Heart left ventricle (tissue), 16 donors: ENCODE data around the gene GOLGA6L10. TPM values are rescaled to one million over a fixed set of nuclear protein-coding genes. Genes with fewer than 3 reads are reported as not detected.

Experiments
- ATAC-seq, 4 donors: fragments of 200-7000 bp; cut with Tn5 transposase; one replicate each; pipeline ENCODE4 v1.9.1; 2020 to 2022; ENCODE audit warnings: moderate library complexity in 4 of 4, mild to moderate bottlenecking in 3 of 4, moderate number of reproducible peaks in 1 of 4
- DNase-seq, 5 donors: peaks; one replicate each; pipeline ENCODE4 v3.0.0-alpha.2; 2020
- H3K27ac ChIP-seq, 12 donors: fragments of 200-600 bp; sonication (generic) in 4 of 12; one replicate each; pipeline versions ENCODE4 v1.5.0 to v1.8.0; 2016 to 2022; ENCODE audit warnings: mild to moderate bottlenecking in 2 of 12
- H3K27me3 ChIP-seq, 9 donors: fragments of 200-600 bp; sonication (generic) in 2 of 9; one replicate each; pipeline versions ENCODE4 v1.5.1 to v1.8.0; 2016 to 2022; ENCODE audit warnings: mild to moderate bottlenecking in 3 of 9
- H3K36me3 ChIP-seq, 9 donors: fragments of 200-600 bp; sonication (generic) in 2 of 9; one replicate each; pipeline versions ENCODE4 v1.5.0 to v1.8.0; 2018 to 2022; ENCODE audit warnings: mild to moderate bottlenecking in 2 of 9
- H3K4me1 ChIP-seq, 12 donors: fragments of 200-600 bp; sonication (generic) in 4 of 12; one replicate each; pipeline versions ENCODE4 v1.5.0 to v1.8.0; 2016 to 2022; ENCODE audit warnings: mild to moderate bottlenecking in 3 of 12
- H3K4me3 ChIP-seq, 12 donors: fragments of 200-600 bp; sonication (generic) in 4 of 12; one replicate each; pipeline versions ENCODE4 v1.5.0 to v1.8.0; 2017 to 2022; ENCODE audit warnings: mild to moderate bottlenecking in 9 of 12, moderate library complexity in 4 of 12
- H3K9me3 ChIP-seq, 12 donors: fragments of 200-600 bp; sonication (generic) in 4 of 12; one replicate each; pipeline versions ENCODE4 v1.5.0 to v1.8.0; 2016 to 2022; ENCODE audit warnings: mild to moderate bottlenecking in 1 of 12
- POLR2A ChIP-seq, 2 donors: fragments of 450-650 bp; IDR thresholded peaks; one replicate each; pipeline ENCODE4 v1.6.1; 2017; ENCODE audit warnings: antibody characterized with exemption in 2 of 2, mild to moderate bottlenecking in 2 of 2, moderate library complexity in 2 of 2
- WGBS, 4 donors: extraction: QIAGEN DNeasy Blood & Tissue Kit in 2 of 4; methylation state at CpG; one replicate each; pipeline versions ENCODE4 v1.1.5 to v1.1.7; 2013 to 2018; 5-methylcytosine and 5-hydroxymethylcytosine counted together
- intact Hi-C, 10 donors: fragments of 100-400 bp; cut with DNase I; formaldehyde crosslinking; loops; one replicate each; pipeline versions ENCODE4 v1.11.1 to v1.14.2; 2022
- polyA plus RNA-seq, 2 donors: library from polyadenylated mRNA; stranded (reverse); fragments of 200-250 nt; gene quantifications; one replicate each; pipeline ENCODE4 v1.2.3, GENCODE V29; 2013
- total RNA-seq, 9 donors: library from RNA; depleted of rRNA in 2 of 9; stranded (reverse); fragments of >200 nt in 2 of 9; fragmentation: NEBNext Ultra II Directional in 3 of 9; extraction: Animal tissue kit (Norgen Biotek cat#: 25700) in 3 of 9; gene quantifications; one replicate each; pipeline versions ENCODE4 v1.1.0 to v1.2.4, GENCODE V29; 2016 to 2023
- TF ChIP-seq, protein P1 (sequence below), 12 donors: fragments of 200-600 bp; sonication (generic) in 4 of 12; IDR thresholded peaks; one replicate each; pipeline versions ENCODE4 v1.5.0 to v1.8.0; 2018 to 2022; ENCODE audit warnings: antibody characterized with exemption in 12 of 12, mild to moderate bottlenecking in 5 of 12
- donor health status: ischemic (EF 13 %, LVEDD 7.1; RV severe dilation, severe dysfunction).
- donor health status: healthy with polysubstance abuse.
- donor health status: DM: no; HTN: yes; CAD: no.
- donor health status: DM: no; HTN: no; CAD: no.
- donor health status: ischemic (EF 25% LVEDD 6.9; RV normal size, moderate dysfunction).
- donor health status: ischemic (EF 25% LVEDD 5.7; RV mildly dilated, moderate dysfunction).
- donor health status: healthy.
- donor health status: DM: yes; HTN: yes; CAD: no.
- donor health status: ischemic (EF 35%, LVEDD 5.7; RV mildly dilated, moderate dysfunction).
- donor health status: nonischemic (EF 11% LVEDD 7.7; RV severe dilation, severe dysfunction).
- donor health status: DM: yes; HTN: yes; CAD: no.
- donor health status: PGD.
- donor health status: ischemic (EF 29% LVEDD 5.4; RV normal size, mild dysfunction).
- donor health status: nonischemic (EF 23%, LVEDD 6.1; RV moderate dilation, normal function).

The GOLGA6L10 gene
- total and polyA plus RNA-seq, 11 donors = 0.10 to 1.3 (median 0.44) TPM

DNA sequence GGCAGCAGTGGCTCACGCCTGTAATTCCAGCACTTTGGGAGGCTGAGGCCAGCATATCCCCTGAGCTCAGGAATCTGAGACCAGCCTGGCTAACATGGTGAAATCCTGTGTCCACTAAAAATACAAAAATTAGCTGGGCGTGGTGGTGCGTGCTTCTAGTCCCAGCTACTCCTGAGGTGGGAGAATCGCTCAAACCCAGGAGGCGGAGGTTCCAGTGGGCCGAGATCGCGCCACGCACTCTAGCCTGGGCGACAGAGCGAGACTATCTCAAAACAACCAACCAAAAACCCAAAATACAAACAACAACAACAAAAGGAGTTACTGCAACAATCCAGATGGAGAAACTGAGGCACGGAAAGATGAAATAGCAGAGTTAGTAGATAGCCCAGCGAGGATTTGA, 51.2 kb downstream of the GOLGA6L10 start:
- peaks cover 0 to 16% (median 0%) of the 10 kb centered on the region in 12 donors for H3K4me1 ChIP-seq
- H3K27ac ChIP-seq = peak overlapping the region in 1 of 12 donors; percentile 42
- no peak for DNase-seq
- WGBS, 4 donors = 94 to 95% (median 95%) methylated on average over 13 of the region's 13 CpGs
- H3K4me3 ChIP-seq = no peak overlapping the region
- intact Hi-C loops = no loop called here
- no peaks in the 10 kb centered on the region for H3K9me3 ChIP-seq
- no peak for ATAC-seq
- no peaks in the 10 kb centered on the region for H3K36me3 ChIP-seq
- no peaks in the 10 kb centered on the region for H3K27me3 ChIP-seq
- TF ChIP-seq, protein P1, sequence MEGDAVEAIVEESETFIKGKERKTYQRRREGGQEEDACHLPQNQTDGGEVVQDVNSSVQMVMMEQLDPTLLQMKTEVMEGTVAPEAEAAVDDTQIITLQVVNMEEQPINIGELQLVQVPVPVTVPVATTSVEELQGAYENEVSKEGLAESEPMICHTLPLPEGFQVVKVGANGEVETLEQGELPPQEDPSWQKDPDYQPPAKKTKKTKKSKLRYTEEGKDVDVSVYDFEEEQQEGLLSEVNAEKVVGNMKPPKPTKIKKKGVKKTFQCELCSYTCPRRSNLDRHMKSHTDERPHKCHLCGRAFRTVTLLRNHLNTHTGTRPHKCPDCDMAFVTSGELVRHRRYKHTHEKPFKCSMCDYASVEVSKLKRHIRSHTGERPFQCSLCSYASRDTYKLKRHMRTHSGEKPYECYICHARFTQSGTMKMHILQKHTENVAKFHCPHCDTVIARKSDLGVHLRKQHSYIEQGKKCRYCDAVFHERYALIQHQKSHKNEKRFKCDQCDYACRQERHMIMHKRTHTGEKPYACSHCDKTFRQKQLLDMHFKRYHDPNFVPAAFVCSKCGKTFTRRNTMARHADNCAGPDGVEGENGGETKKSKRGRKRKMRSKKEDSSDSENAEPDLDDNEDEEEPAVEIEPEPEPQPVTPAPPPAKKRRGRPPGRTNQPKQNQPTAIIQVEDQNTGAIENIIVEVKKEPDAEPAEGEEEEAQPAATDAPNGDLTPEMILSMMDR (IDR thresholded peaks at IDR 0.05) = no peak
- TF ChIP-seq POLR2A (IDR thresholded peaks at IDR 0.05) = no peak

DNA sequence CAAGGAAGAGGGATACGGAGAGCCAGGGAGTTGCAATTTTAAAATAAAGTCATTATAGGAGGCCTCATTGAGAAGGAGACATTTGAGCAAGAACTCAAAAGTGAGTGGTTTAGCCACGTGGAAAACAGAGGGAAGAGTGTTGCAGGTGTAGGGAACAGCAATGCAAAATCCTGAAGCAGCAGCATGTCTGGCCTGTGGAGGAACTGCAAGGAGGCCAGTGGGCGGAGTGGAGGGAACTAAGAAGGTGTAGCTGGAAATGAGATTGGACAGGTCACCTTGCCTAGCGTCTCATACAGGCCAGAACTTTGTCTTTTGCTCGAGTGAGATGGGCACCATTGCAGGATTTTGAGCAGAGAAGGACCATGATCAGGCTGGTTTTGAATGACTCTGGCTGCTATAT, 51.7 kb downstream of the GOLGA6L10 start:
- TF ChIP-seq, protein P1 (IDR thresholded peaks at IDR 0.05) = no peak
- TF ChIP-seq POLR2A (IDR thresholded peaks at IDR 0.05) = no peak
- 91 to 95% (median 94%) methylated on average over 5 of the region's 5 CpGs for WGBS, 4 donors
- ATAC-seq (no peak), DNase-seq (no peak)
- Histone ChIP-seq H3K36me3 (no peaks in the 10 kb centered on the region), H3K4me1 (peaks cover 0 to 16% (median 0%) of the 10 kb centered on the region in 12 donors), H3K4me3 (no peak overlapping the region), H3K27me3 (no peaks in the 10 kb centered on the region), H3K9me3 (no peaks in the 10 kb centered on the region), H3K27ac (no peak overlapping the region)
- intact Hi-C loops = no loop called here

DNA sequence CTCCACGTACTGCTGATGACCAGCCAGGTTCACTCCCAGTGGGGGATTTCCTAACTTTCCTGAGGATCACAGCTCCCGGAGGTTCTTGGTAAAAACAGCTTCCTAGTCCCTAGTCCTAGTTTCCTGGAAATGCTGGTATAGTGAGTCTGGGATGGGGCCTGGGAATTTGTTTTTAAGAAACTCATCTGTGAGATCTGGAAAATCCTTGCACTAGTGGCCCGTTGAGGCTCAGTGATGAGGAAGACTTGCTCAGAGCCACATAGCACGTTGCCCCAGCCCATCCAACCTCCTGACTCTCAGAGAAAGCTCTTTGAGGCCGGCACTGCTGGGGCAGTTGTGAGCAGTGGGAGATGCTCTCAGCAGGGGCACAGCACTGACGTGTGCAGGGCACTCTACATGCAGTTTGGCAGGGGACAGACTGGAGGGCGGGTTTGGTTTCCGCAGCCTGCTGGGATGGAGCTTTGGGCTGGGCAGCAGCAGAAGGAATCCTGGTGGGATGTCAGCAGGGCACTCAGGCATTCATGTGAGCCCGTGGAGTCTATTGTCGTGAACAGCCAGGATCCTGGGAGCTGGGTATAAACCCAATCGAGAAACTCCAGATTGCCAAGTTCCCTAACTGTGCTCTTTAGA, 55.1 kb downstream of the GOLGA6L10 start:
- ATAC-seq (no peak), DNase-seq (no peak)
- H3K9me3 ChIP-seq = no peaks in the 10 kb centered on the region
- no peaks in the 10 kb centered on the region for H3K4me1 ChIP-seq
- no peaks in the 10 kb centered on the region for H3K27me3 ChIP-seq
- no peak overlapping the region for H3K4me3 ChIP-seq
- no peak overlapping the region for H3K27ac ChIP-seq
- intact Hi-C loops = no loop called here
- 52 to 64% (median 59%) methylated on average over 8 to 11 of the region's 11 CpGs for WGBS, 4 donors
- no peaks in the 10 kb centered on the region for H3K36me3 ChIP-seq
- TF ChIP-seq POLR2A (IDR thresholded peaks at IDR 0.05) = no peak
- TF ChIP-seq, protein P1 (IDR thresholded peaks at IDR 0.05) = no peak

DNA sequence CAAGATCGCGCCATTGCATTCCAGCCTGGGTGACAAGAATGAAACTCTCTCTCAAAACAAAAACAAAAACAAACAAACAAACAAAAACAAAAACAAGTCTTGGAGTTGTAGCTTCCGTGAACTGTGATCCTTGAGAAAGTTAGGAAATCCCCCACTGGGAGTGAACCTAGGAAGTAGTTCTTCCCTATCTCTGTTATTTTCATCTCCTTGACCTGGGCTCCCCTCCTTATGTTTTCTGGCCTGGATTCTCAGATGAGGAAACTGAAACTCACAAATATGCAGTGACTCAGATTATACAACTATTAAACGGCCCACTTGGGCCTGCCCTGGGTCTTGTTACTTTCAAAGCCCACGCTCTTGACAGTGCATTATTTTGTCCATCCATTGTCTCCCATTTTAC, 57.0 kb downstream of the GOLGA6L10 start:
- Histone ChIP-seq H3K27me3 (no peaks in the 10 kb centered on the region), H3K4me3 (no peak overlapping the region), H3K27ac (no peak overlapping the region), H3K4me1 (no peaks in the 10 kb centered on the region), H3K36me3 (no peaks in the 10 kb centered on the region), H3K9me3 (no peaks in the 10 kb centered on the region)
- no peak for TF ChIP-seq POLR2A (IDR thresholded peaks at IDR 0.05)
- TF ChIP-seq, protein P1 (IDR thresholded peaks at IDR 0.05) = no peak
- no peak for DNase-seq
- intact Hi-C loops = no loop called here
- 79 to 86% (median 82%) methylated on average over 5 of the region's 5 CpGs for WGBS, 4 donors
- no peak for ATAC-seq

Other genes starting within 250 kb of the GOLGA6L10 start
- gene EFL1, start 86.7 kb downstream of the GOLGA6L10 start, total RNA-seq = 10 to 100 TPM; 11.3 to 19.2 (median 16.1) TPM
- gene EFL1, start 86.7 kb downstream of the GOLGA6L10 start, polyA plus RNA-seq = 10 to 100 TPM in 1 of 2 donors, 1 to 10 TPM in 1; 3.5 to 15.0 TPM
- 1 to 10 TPM in 8 of 9 donors, not detected in 1; 1.0 to 3.6 (median 2.7) TPM for gene SAXO2, start 86.7 kb downstream of the GOLGA6L10 start, total RNA-seq
- 1 to 10 TPM in 1 of 2 donors, under 1 TPM in 1; 0.32 to 1.6 TPM for gene SAXO2, start 86.7 kb downstream of the GOLGA6L10 start, polyA plus RNA-seq
- gene GOLGA6L9, start 80.3 kb upstream of the GOLGA6L10 start, total RNA-seq = 1 to 10 TPM in 5 of 9 donors, under 1 TPM in 4; 0.60 to 1.9 (median 1.1) TPM
- gene GOLGA6L9, start 80.3 kb upstream of the GOLGA6L10 start, polyA plus RNA-seq = 1 to 10 TPM; 1.7 to 8.4 TPM
- 1,000 to 10,000 TPM in 3 of 9 donors, 100 to 1,000 TPM in 6; 621 to 1,280 (median 873) TPM for gene RPS17, start 191.0 kb upstream of the GOLGA6L10 start, total RNA-seq
- gene RPS17, start 191.0 kb upstream of the GOLGA6L10 start, polyA plus RNA-seq = 1,000 to 10,000 TPM; 1,611 to 3,234 TPM